GM19043 (cell line): ENCODE results near the gene RAB23.
A peak's percentile ranks its signal among the peaks of the same experiment; 100 is the strongest.

Source experiments
- ATAC-seq: cut with Tn5 transposase; IDR thresholded peaks from one replicate; pipeline ENCODE4 v1.9.1; 2021; ENCODE audit warnings: low read depth; ENCODE audit not compliant: unreplicated experiment

RAB23 gene

GRCh38 chr6:57221936-57222742 is at the start of gene RAB23:
RAB23 (minus strand) TSS chr6:57222307; CDS start chr6:57210380, 11,927 bp downstream.
- peak; percentile 77 for ATAC-seq

- no peak for ATAC-seq
Measured at GRCh38 chr6:57268294-57268640, 46.2 kb upstream of the RAB23 start.

GRCh38 chr6:57267586-57268293 is 45.6 kb upstream of the RAB23 start:
- no peak for ATAC-seq

- no peak for ATAC-seq
Measured at GRCh38 chr6:57265755-57266221, 43.7 kb upstream of the RAB23 start.

GRCh38 chr6:57263739-57264138 is 41.6 kb upstream of the RAB23 start:
- ATAC-seq, result no peak

GRCh38 chr6:57262901-57263694 is 41.0 kb upstream of the RAB23 start:
- ATAC-seq, result no peak

GRCh38 chr6:57262488-57262887 is 40.4 kb upstream of the RAB23 start:
- no peak for ATAC-seq

- ATAC-seq, result no peak
Measured at GRCh38 chr6:57261926-57262325, 39.8 kb upstream of the RAB23 start.

GRCh38 chr6:57259064-57259463 is 37.0 kb upstream of the RAB23 start:
- no peak for ATAC-seq

- ATAC-seq, result no peak
Measured at GRCh38 chr6:57257911-57258541, 35.9 kb upstream of the RAB23 start.

- no peak for ATAC-seq
Measured at GRCh38 chr6:57256541-57256940, 34.4 kb upstream of the RAB23 start.

GRCh38 chr6:57255451-57256169 is 33.5 kb upstream of the RAB23 start:
- ATAC-seq, result no peak

GRCh38 chr6:57254055-57254717 is 32.1 kb upstream of the RAB23 start:
- ATAC-seq, result no peak

GRCh38 chr6:57252975-57253374 is 30.9 kb upstream of the RAB23 start:
- ATAC-seq, result no peak

GRCh38 chr6:57252137-57252536 is 30.0 kb upstream of the RAB23 start:
- no peak for ATAC-seq

GRCh38 chr6:57250348-57250747 is 28.2 kb upstream of the RAB23 start:
- ATAC-seq, result no peak

GRCh38 chr6:57248311-57248895 is 26.3 kb upstream of the RAB23 start:
- ATAC-seq, result no peak

- no peak for ATAC-seq
Measured at GRCh38 chr6:57247603-57248002, 25.5 kb upstream of the RAB23 start.

- no peak for ATAC-seq
Measured at GRCh38 chr6:57246307-57246706, 24.2 kb upstream of the RAB23 start.
